NCI-H2171 treated with DMSO at 0.1 percent for 48 hours (cell line): ENCODE data around the gene UCN.
"Not testable (repeated sequence)": the region's sequence is repeated elsewhere in the genome, so short reads cannot be mapped to it uniquely, and the experiment has no call there.

Source experiments
- DNase-seq: peaks from one replicate; lab custom pipeline; 2025; lab: John Stamatoyannopoulos, UW

UCN gene

DNA sequence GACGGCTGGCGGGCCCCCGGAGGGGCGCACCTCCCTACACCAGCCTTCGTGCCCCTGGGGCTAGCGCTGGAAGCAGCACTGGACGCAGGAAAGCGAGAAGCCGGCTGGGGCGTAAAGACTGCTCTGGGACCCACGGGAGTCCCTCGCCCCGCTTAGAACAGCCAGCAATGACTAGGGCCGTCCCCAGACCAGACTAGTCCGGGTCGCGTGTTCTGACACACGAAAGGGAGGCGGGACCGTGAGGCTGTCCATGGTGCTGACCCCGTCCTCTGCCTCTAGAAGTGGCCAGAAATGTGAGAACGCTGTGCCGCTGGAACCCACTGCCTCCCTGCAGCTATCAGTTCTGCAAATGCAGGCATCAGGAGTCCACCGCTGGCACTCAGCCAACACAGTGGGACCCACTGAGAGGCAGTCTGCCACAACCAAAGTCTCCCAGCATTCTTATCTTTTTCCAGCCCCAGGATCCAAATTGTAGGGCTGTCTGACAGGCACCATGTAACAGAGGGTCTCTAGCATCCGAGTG lies at the start of gene UCN:
TSS of gene UCN (minus strand) at position 87 of the 523 bp plus-strand sequence. CDS start 550 bp downstream, outside the sequence.
- DNase-seq: peak; percentile 32

GRCh38 chr2:27356382-27357181 lies 48.3 kb upstream of the UCN start, which contains the start of gene GTF3C2:
Gene GTF3C2, minus strand, starts transcription at chr2:27356764. Its CDS starts 13,210 bp downstream, at chr2:27343554.
- peak; percentile 100 for DNase-seq

- DNase-seq: no peak
Observed at GRCh38 chr2:27356056-27356381, 47.8 kb upstream of the UCN start.

DNA sequence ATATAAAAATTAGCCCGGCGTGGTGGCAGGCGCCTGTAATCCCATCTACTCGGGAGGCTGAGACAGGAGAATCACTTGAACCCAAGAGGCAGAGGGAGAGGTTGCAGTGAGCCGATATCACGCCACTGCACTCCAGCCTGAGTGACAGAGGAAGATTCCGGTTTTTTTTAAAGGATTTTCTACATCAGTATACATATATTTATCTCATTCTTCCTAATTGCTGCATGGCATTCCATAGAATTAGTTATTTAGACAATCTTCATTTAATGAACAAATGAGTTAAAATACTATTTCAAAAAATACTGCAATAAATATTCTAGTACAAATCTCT lies 46.3 kb upstream of the UCN start:
- no peak for DNase-seq

GRCh38 chr2:27353762-27354596 lies 45.7 kb upstream of the UCN start:
- DNase-seq: no peak

DNA sequence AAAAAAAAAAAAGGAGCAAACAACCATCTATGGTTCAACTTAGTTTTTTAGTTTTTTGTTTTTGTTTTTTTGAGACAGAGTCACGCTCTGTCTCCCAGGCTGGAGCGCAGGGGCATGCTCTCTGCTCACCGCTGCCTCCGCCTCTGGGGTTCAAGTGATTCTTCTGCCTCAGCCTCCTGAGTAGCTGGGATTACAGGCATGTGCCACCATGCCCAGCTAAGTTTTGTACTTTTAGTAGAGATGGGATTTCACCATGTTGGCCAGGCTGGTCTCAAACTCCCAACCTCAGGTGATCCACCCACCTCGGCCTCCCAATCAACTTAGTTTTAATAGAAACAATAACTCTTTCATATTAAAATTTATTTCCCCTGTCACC lies 45.1 kb upstream of the UCN start:
- DNase-seq: not testable (repeated sequence)

DNA sequence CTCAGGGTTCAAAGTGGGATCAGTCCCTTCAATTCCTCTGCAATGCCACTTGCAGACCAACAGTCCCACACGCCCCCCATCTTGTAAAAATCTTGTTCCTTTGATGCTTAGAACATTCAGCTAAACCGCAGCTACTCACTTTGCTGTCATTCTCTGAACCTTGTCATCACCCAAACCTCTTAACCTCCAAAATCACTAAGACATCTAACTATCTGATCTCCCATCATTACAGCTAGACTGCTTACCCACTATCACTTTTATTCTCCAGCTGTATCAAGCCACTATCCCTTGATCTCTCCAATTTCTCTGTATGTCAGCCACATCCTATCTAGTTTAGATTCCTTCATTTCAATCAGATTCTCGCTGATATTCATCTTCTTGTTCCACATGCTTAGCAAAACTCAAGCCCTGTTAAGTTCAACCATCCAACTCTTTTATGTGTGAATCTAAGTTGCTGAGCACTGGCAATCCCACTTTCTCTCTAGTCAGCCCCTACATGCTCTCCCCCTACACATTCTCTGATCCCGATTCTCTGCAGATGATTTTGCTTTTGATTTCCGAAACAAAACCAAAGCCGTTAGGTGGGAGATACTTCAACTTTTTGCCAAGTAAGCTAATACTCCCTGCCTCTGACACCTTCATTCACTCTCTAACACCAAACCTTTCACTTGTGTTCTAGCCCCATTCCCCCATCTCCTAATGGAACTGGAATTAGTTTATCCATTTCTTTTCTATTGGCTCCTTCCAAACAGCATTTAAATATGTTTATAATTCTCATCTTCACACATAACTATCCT lies 43.8 kb upstream of the UCN start:
- DNase-seq: no peak

GRCh38 chr2:27350106-27350693 lies 42.0 kb upstream of the UCN start:
- DNase-seq: no peak

- DNase-seq: no peak
Observed at GRCh38 chr2:27347641-27348040, 39.4 kb upstream of the UCN start.

DNA sequence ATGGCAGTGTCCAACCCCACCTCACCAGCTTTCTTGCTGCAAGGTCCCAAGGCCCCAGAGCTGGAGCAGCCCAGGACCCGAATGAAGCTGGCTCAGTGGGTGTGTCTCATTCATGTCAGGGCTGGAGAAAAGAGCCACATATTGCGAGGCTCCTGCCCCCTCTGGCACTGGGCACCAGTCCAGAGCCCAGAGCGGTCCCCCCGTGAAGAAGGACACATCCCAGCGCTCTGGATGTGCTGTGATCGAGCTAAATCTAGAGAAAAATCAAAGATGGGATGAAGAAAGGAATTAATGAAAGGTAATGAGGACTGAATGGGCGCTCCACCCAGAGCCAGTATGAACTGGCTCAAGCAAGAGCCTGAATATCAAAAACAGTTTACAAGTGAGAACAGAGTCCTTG lies 27.9 kb upstream of the UCN start:
- no peak for DNase-seq

GRCh38 chr2:27335311-27335710 lies 27.1 kb upstream of the UCN start:
- no peak for DNase-seq

GRCh38 chr2:27324720-27325119 lies 16.5 kb upstream of the UCN start:
- DNase-seq: no peak

- DNase-seq: peak; percentile 38
Observed at GRCh38 chr2:27323596-27324285, 15.5 kb upstream of the UCN start.

DNA sequence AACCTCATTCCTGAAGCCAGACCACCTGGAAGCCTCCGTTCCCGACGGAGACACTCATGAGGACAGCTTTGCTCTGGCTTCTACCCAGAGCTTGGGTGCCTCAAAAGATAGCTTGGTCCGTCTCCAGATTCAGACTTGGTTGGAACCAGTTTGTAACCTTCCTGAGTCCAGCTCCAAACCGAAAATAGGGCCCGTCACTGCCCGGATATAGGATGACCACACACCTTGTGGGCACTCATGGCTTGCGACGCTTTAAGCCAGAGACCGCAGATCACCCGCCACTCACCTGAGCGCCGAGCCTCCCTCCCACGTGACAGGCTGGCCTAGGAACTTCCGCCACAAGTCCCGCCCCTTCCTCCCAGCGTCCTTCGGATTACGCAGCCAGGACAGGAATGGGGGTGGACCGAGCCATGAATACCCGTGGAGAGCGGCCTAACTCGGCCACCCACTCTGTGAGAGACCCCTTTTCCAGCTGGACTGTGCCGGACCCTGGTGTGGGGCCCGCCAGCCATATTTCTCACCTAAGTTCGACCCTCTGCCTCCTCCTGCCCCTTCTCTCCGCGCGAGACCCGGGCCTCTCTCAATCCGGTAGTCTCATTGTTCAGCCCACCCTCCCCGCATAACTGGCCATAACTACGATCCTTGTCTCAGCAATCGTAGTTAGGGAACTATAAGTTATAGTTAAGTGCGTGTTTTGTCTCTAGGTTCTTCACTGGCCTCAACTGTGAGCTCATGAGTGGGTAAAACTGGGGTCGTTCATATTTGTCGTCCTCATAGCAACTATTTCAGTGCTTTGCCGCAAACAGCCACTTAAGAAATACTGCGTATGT lies 14.7 kb upstream of the UCN start, which contains the start of gene MPV17:
TSS of gene MPV17 (minus strand) at position 332 of the 830 bp plus-strand sequence. CDS start 580 bp downstream, outside the sequence.
- peak; percentile 92 for DNase-seq

GRCh38 chr2:27322301-27322765 lies 14.1 kb upstream of the UCN start:
- no peak for DNase-seq

- DNase-seq: no peak
Observed at GRCh38 chr2:27320958-27321543, 12.8 kb upstream of the UCN start.

DNA sequence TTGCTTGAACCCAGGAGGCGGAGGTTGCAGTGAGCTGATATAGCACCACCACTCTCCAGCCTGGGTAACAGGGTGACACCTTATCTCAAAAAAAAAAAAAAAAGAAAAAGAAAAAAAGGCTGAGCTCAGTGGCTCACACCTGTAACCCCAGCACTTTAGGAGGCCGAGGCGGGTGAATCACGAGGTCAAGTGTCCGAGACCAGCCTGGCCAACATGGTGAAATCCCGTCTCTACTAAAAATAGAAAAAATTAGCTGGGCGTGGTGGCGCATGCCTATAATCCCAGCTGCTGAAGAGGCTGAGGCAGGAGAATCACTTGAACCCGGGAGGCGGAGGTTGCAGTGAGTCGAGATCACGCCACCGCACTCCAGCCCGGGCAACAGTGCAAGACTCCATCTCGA lies 11.6 kb upstream of the UCN start:
- DNase-seq: not testable (repeated sequence)

DNA sequence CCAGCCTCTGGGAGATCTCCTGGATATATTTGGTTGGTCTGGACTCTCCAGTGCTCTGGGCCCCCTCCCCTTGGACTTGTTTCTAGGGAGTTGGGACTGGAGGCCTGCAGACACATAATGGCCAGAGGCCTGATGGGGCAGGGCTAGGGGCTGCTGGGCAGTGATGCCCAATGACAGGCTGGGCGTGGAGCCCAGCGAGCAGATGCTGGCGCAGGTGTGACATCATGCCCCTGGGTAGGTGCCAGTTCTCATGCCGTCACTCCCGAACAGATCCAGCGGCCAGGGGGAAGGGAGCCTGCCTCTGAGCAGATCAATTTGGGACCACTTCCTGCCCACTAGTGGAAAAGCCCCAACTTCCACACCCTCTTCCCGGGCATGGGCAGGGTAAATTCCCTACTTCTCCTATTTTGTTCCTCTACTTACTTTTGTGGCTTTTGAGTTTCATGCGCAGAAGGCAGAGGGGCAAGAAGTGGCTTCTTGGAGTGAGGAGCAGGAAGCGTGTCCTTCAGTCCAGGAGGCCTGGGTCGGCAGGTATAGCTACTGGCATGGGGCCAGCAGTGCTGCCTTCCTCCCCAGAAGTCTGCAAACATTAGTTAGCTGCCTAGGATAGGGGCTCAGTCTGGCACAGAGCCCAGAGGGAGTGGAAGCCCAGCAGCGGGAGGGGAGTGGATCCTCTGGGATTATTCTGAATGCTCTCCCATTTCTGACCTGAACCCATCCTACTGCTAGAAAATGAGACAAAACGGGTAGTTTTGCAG lies 8.6 kb upstream of the UCN start:
- no peak for DNase-seq

DNA sequence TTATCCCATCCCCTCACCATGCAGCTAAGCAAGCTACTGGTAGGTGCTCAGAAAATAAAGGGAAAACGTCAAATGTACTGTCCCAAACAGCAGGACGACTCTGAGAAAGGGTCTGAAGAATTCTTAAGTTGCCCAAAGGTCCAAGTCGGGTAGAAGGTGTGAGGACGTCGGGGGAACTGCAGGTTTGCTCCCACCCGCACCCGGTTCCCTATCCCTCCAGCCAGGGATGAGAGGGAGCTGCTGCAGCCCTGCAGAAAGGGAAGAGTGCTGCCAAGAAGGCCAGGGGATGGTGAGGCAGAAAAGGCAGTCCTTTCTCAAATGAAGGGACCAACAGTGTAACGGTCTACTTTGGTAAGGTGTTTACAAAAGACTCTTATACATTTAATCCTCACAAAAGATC lies 6.9 kb upstream of the UCN start:
- DNase-seq: no peak
